ENCODE results near the gene ATP10D.

DNA sequence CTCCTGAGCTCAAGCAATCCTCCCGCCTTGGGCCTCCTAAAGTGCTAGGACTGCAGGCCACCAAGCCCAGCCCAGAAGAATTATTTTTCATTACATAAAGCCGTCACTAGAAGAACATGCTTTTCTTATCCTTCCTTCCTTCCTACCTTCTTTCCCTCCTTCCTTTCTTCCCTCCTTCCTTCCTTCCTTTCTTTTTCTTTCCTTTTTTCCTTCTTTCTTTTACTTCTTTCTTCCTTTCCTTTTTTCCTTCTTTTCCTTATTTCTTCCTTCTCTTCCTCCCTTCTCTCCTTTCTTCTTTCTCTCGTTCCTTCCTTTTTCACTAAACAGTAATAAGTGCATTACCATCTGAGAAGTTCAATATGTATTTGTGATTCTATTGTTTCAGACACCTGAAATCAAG lies 121.4 kb downstream of the ATP10D start:
- TF ChIP-seq, protein P1, sequence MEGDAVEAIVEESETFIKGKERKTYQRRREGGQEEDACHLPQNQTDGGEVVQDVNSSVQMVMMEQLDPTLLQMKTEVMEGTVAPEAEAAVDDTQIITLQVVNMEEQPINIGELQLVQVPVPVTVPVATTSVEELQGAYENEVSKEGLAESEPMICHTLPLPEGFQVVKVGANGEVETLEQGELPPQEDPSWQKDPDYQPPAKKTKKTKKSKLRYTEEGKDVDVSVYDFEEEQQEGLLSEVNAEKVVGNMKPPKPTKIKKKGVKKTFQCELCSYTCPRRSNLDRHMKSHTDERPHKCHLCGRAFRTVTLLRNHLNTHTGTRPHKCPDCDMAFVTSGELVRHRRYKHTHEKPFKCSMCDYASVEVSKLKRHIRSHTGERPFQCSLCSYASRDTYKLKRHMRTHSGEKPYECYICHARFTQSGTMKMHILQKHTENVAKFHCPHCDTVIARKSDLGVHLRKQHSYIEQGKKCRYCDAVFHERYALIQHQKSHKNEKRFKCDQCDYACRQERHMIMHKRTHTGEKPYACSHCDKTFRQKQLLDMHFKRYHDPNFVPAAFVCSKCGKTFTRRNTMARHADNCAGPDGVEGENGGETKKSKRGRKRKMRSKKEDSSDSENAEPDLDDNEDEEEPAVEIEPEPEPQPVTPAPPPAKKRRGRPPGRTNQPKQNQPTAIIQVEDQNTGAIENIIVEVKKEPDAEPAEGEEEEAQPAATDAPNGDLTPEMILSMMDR (IDR thresholded peaks at IDR 0.05; ENCODE audit: extremely low read depth in 1 of 2, insufficient read depth in 1 of 2, low read depth in 1 of 2, low read length in 2 of 2), result no peak
- TF ChIP-seq EZH2 (IDR thresholded peaks at IDR 0.05; ENCODE audit: borderline replicate concordance, low read depth, low read length, severe bottlenecking), result no peak
